Activated CD8-positive, alpha-beta T cell treated with anti-CD3 and anti-CD28 coated beads for 36 hours (primary cell): ENCODE results near the gene SLC22A23. TPM values are rescaled to one million over a fixed set of nuclear protein-coding genes. Genes with fewer than 3 reads are reported as not detected.

Experiments
- ATAC-seq: fragments of 200-7000 bp; cut with Tn5 transposase; one replicate; pipeline ENCODE4 v1.10.0; 2021; ENCODE audit warnings: mild to moderate bottlenecking, moderate library complexity
- CTCF ChIA-PET: fragments of 350-600 bp; sonication (Branson Sonifier 250); formaldehyde crosslinking; loops from one replicate; lab custom pipeline; 2021; ENCODE audit warnings: antibody characterized with exemption; lab: Charles Lee
- POLR2A ChIA-PET: fragments of 350-600 bp; sonication (Branson Sonifier 250); formaldehyde crosslinking; loops from one replicate; lab custom pipeline; 2021; ENCODE audit warnings: antibody characterized with exemption; lab: Charles Lee
- DNase-seq: peaks from one replicate; pipeline ENCODE4 v3.0.0-alpha.2; 2020
- H3K27ac Mint-ChIP-seq: one replicate; pipeline ENCODE4 v1.8.0; 2021; ENCODE audit warnings: mild to moderate bottlenecking, mixed read lengths
- H3K27me3 Mint-ChIP-seq: one replicate; pipeline ENCODE4 v1.8.0; 2021; ENCODE audit warnings: mixed read lengths
- H3K36me3 Mint-ChIP-seq: one replicate; pipeline ENCODE4 v1.8.0; 2021; ENCODE audit warnings: low read depth, mixed read lengths
- H3K4me1 Mint-ChIP-seq: one replicate; pipeline ENCODE4 v1.8.0; 2021; ENCODE audit warnings: low read depth, mixed read lengths
- H3K4me3 Mint-ChIP-seq: one replicate; pipeline ENCODE4 v1.8.0; 2021; ENCODE audit warnings: mild to moderate bottlenecking, moderate library complexity, mixed read lengths
- H3K9me3 Mint-ChIP-seq: one replicate; pipeline ENCODE4 v1.8.0; 2021; ENCODE audit warnings: mixed read lengths
- intact Hi-C: fragments of 100-400 bp; cut with micrococcal nuclease; formaldehyde crosslinking; loops from one replicate; pipeline ENCODE4 v1.10.0; 2022
- total RNA-seq, 2 experiments: library from RNA; stranded (reverse); gene quantifications; one replicate each; pipeline ENCODE4 v1.2.3, GENCODE V29; 2021
- TF ChIP-seq, protein P1 (sequence below): fragments of 200-600 bp; IDR thresholded peaks from one replicate; pipeline ENCODE4 v1.8.0; 2022; ENCODE audit warnings: antibody characterized with exemption, mild to moderate bottlenecking

Gene SLC22A23
- total RNA-seq, 2 experiments from 2014 or later, result 0.16 to 0.34 TPM

DNA sequence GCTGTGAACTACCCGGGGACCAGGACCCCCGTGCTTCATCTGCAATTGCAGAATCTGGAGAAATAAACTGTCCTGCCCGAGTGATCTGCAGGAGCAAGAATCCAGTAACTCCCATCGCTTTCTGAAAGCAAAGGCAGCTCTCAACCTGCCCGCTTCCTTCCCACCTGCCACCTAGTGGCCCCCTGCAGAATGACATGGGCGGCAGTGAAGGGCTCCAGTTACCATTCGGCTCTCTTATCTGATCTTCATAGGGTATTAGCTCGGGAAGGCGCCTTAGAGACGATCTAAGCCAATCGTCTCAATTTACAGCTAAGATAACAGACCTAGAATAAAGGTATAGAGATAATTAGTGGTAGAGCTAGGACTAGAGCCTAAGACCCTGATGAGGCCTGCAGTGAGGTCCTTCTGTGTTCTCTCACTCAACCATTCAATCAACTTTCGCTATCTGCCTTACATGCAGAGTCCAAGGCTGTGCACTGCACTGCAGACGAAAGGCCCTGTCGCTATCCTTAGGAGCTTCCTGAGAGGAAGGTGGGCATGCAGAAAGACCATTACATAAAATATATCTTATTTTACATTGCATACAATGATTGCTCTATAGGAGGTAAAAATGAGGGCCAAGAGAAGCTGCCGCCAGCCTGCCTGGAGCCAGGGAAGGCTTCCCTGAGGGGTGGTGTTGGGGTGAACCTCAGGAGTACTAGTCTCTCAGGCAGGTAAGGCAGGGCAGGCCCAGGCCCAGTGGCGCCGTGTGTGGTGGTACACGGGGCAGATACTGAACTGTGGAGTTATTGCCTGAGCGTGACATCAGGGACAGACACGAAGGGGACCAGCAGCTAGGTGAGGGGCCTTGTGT is 205.2 kb downstream of the SLC22A23 start:
- ChIA-PET CTCF (interaction anchor here (0.7 to 5.4 kb wide), 47 partner anchors 8 to 252 kb away, joined by 3 to 92 read pairs (median 4); partner anchors contain the start of gene NQO2), POLR2A (interaction anchor here (1.1 to 1.4 kb wide), 3 partner anchors 8 to 133 kb away, joined by 3 to 5 read pairs (median 3); partner anchors contain the start of gene BPHL)
- peaks cover 3% of the 10 kb centered on the region for H3K9me3 Mint-ChIP-seq
- H3K4me1 Mint-ChIP-seq, result peaks cover 2% of the 10 kb centered on the region
- no peaks in the 10 kb centered on the region for H3K36me3 Mint-ChIP-seq
- H3K4me3 Mint-ChIP-seq, result no peak overlapping the region
- TF ChIP-seq, protein P1, sequence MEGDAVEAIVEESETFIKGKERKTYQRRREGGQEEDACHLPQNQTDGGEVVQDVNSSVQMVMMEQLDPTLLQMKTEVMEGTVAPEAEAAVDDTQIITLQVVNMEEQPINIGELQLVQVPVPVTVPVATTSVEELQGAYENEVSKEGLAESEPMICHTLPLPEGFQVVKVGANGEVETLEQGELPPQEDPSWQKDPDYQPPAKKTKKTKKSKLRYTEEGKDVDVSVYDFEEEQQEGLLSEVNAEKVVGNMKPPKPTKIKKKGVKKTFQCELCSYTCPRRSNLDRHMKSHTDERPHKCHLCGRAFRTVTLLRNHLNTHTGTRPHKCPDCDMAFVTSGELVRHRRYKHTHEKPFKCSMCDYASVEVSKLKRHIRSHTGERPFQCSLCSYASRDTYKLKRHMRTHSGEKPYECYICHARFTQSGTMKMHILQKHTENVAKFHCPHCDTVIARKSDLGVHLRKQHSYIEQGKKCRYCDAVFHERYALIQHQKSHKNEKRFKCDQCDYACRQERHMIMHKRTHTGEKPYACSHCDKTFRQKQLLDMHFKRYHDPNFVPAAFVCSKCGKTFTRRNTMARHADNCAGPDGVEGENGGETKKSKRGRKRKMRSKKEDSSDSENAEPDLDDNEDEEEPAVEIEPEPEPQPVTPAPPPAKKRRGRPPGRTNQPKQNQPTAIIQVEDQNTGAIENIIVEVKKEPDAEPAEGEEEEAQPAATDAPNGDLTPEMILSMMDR, result peak; percentile 99
- H3K27me3 Mint-ChIP-seq, result peaks cover 30% of the 10 kb centered on the region
- intact Hi-C loops, result loop anchor here (2.0 kb wide), 1 partner anchor 125 kb away; no protein-coding TSS in a partner anchor
- DNase-seq (peak; percentile 82), ATAC-seq (peak; percentile 97)
- H3K27ac Mint-ChIP-seq, result no peak overlapping the region

DNA sequence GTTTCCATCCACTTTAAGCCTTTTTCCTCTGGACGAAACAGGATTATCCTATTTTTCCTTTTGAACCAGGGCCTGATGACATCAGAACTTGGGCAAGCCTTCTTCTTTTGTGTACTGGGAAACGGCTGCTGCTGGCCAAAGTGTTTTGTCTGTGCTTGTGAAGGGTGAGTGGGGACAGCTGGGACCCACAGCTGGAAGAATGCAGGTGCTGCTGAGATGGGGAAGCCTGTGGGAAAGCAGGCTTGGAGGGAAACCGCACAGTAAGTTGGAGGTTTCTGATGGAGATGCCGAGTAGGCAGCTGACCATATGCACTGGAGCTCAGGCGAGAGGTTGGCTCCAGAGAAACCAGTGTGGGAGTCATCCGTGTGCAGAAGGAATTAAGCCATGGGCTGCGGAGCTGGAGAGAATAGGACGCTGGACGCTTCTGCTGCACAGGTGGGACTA is 206.6 kb downstream of the SLC22A23 start:
- no peak overlapping the region for H3K27ac Mint-ChIP-seq
- peaks cover 32% of the 10 kb centered on the region for H3K27me3 Mint-ChIP-seq

DNA sequence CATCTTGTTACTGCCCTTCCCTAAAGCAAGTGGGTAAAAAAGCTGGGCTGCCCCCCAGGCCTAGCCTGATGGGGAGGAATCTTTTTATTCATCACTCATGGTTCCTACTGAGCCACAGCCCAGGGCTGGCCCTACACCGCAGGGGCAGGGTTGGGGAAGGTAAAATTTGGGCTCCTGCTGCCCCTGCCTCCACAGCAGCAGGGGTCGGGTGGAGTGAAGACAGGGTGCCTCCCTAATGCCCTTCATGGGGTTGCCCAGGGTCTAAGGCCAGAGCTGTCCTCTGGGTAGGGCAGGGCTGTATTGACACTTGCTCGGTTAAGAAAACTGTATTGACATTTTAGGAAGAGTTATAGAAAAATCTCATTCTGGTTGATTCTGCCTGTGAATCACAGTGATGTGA is 207.0 kb downstream of the SLC22A23 start:
- Mint-ChIP-seq H3K36me3 (no peaks in the 10 kb centered on the region), H3K9me3 (peaks cover 3% of the 10 kb centered on the region), H3K4me3 (no peak overlapping the region), H3K27ac (no peak overlapping the region), H3K27me3 (peaks cover 32% of the 10 kb centered on the region), H3K4me1 (peaks cover 2% of the 10 kb centered on the region)
- ChIA-PET POLR2A (no interaction called here), CTCF (interaction anchor here (1.6 to 5.4 kb wide), 3 partner anchors 56 to 127 kb away, joined by 4 to 92 read pairs (median 6); no protein-coding TSS in a partner anchor)
- TF ChIP-seq, protein P1, result no peak
- DNase-seq (no peak), ATAC-seq (no peak)
- intact Hi-C loops, result loop anchor here (2.0 kb wide), 1 partner anchor 123 kb away; no protein-coding TSS in a partner anchor

More for the DNA sequence above, 206.6 kb downstream of the SLC22A23 start:
- ChIA-PET POLR2A (no interaction called here), CTCF (interaction anchor here (1.2 to 5.4 kb wide), 14 partner anchors 10 to 137 kb away, joined by 3 to 92 read pairs (median 9); no protein-coding TSS in a partner anchor)
- DNase-seq (no peak), ATAC-seq (no peak)
- Mint-ChIP-seq H3K9me3 (peaks cover 3% of the 10 kb centered on the region), H3K36me3 (no peaks in the 10 kb centered on the region), H3K4me1 (peaks cover 2% of the 10 kb centered on the region), H3K4me3 (no peak overlapping the region)
- intact Hi-C loops, result loop anchor here (2.0 kb wide), 1 partner anchor 123 kb away; no protein-coding TSS in a partner anchor
- TF ChIP-seq, protein P1, result no peak

DNA sequence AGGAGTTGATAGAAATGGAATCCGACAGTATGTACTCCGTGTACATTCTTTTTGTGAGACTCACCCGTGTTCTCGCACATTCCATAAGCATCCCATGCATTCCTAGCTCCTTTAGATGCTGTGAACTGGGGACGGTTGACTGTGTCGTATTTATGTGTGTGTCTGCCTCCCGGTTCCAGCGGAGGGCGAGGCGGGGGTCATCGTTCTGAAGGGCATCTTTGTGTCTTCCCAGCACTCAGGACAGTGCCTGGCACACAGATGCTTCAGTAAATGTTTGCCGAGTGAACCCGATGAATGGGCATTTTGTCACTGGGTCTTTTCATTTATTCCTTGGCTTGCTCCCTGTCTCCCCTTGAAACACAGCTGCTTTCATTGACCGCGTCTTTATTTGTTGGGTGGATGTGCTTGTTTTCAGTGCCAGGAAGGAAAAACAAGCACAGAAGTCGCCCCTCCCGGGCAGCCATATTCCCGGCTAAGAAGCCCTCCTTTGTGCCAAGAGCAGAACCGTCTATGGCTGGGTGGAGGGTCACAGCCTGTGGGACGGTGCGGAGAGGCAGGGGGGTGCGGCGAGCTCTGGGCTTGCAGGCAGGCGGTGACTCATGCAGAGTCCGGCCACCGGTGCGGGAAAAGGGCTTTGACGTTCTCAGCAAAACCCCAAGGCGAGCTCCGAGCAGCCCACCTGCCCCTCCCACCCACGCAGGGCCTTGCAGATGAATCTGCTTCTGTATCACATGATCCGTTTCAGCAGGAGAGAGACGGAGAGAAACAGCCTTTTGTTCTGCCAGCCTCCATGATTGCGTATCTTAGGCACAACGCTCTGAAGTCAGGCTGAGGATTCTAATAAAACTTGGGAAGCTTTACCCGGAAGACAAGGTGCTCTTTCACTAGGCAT is 209.3 kb downstream of the SLC22A23 start:
- Mint-ChIP-seq H3K9me3 (no peaks in the 10 kb centered on the region), H3K27ac (no peak overlapping the region), H3K36me3 (no peaks in the 10 kb centered on the region), H3K27me3 (peaks cover 39% of the 10 kb centered on the region), H3K4me1 (peaks cover 2% of the 10 kb centered on the region), H3K4me3 (no peak overlapping the region)
- intact Hi-C loops, result no loop called here
- TF ChIP-seq, protein P1, result no peak
- ChIA-PET CTCF (interaction anchor here (0.7 to 5.4 kb wide), 4 partner anchors 14 to 179 kb away, joined by 3 to 92 read pairs (median 4); partner anchors contain the start of gene RIPK1), POLR2A (interaction anchor here (0.9 to 1.1 kb wide), 2 partner anchors 12 kb away, joined by 3 read pairs; partner anchors contain the start of gene PSMG4)
- DNase-seq, result peak; percentile 29
- ATAC-seq, result no peak
